HG03558 (cell line): Measurements from ENCODE around the gene SNRPA.

Source experiments
- ATAC-seq: cut with Tn5 transposase; IDR thresholded peaks from one replicate; pipeline ENCODE4 v1.9.1; 2021; ENCODE audit warnings: moderate number of reproducible peaks; ENCODE audit not compliant: unreplicated experiment; ENCODE audit errors: extremely low read depth

SNRPA gene

GRCh38 chr19:40798683-40799557, 47.9 kb downstream of the SNRPA start, which contains the start of gene EGLN2:
Gene EGLN2 (plus strand): TSS chr19:40799191. CDS start chr19:40800573, 1,382 bp downstream.
- peak; percentile 58 for ATAC-seq

GRCh38 chr19:40799558-40800338, 48.7 kb downstream of the SNRPA start:
- no peak for ATAC-seq

GRCh38 chr19:40800339-40800996, 49.5 kb downstream of the SNRPA start:
- no peak for ATAC-seq

GRCh38 chr19:40800997-40801377, 50.0 kb downstream of the SNRPA start:
- ATAC-seq, result no peak

- ATAC-seq, result no peak
Measured at GRCh38 chr19:40801426-40802299, 50.7 kb downstream of the SNRPA start.

- no peak for ATAC-seq
Measured at GRCh38 chr19:40802300-40803169, 51.5 kb downstream of the SNRPA start.

- no peak for ATAC-seq
Measured at GRCh38 chr19:40803170-40803856, 52.3 kb downstream of the SNRPA start.

- no peak for ATAC-seq
Measured at GRCh38 chr19:40803857-40804782, 53.1 kb downstream of the SNRPA start.

- no peak for ATAC-seq
Measured at GRCh38 chr19:40804783-40805242, 53.8 kb downstream of the SNRPA start.

- no peak for ATAC-seq
Measured at GRCh38 chr19:40805258-40805868, 54.4 kb downstream of the SNRPA start.

GRCh38 chr19:40806423-40807146, 55.6 kb downstream of the SNRPA start:
- ATAC-seq, result no peak

- no peak for ATAC-seq
Measured at GRCh38 chr19:40807147-40808020, 56.4 kb downstream of the SNRPA start.

GRCh38 chr19:40808021-40808325, 57.0 kb downstream of the SNRPA start:
- ATAC-seq, result no peak

GRCh38 chr19:40808497-40808896, 57.5 kb downstream of the SNRPA start:
- no peak for ATAC-seq

GRCh38 chr19:40809358-40810086, 58.5 kb downstream of the SNRPA start:
- ATAC-seq, result no peak
